Upper lobe of right lung (tissue), 1 donor: Measurements from ENCODE around the gene NXN. TPM values are rescaled to one million over a fixed set of nuclear protein-coding genes. Genes with fewer than 3 reads are reported as not detected.

ENCODE experiments used
- ATAC-seq: fragments of 200-7000 bp; cut with Tn5 transposase; one replicate; pipeline ENCODE4 v1.9.1; 2020; ENCODE audit warnings: mild to moderate bottlenecking, moderate library complexity
- DNase-seq: peaks from one replicate; pipeline ENCODE4 v3.0.0-alpha.2; 2020
- H3K27ac ChIP-seq: fragments of 200-600 bp; one replicate; pipeline ENCODE4 v1.8.0; 2022
- H3K27me3 ChIP-seq: fragments of 200-600 bp; one replicate; pipeline ENCODE4 v1.8.0; 2022; ENCODE audit warnings: mild to moderate bottlenecking
- H3K36me3 ChIP-seq: fragments of 200-600 bp; one replicate; pipeline ENCODE4 v1.8.0; 2022
- H3K4me1 ChIP-seq: fragments of 200-600 bp; one replicate; pipeline ENCODE4 v1.8.0; 2022
- H3K4me3 ChIP-seq: fragments of 200-600 bp; one replicate; pipeline ENCODE4 v1.8.0; 2022; ENCODE audit warnings: mild to moderate bottlenecking
- H3K9me3 ChIP-seq: fragments of 200-600 bp; one replicate; pipeline ENCODE4 v1.8.0; 2022
- intact Hi-C: fragments of 100-400 bp; cut with DNase I; formaldehyde crosslinking; loops from one replicate; pipeline ENCODE4 v1.11.0; 2022
- total RNA-seq: library from RNA; stranded (reverse); fragmentation: NEBNext Ultra II Directional; extraction: Animal tissue kit (Norgen Biotek cat#: 25700); gene quantifications from one replicate; pipeline ENCODE4 v1.2.1, GENCODE V29; 2021
- TF ChIP-seq, protein P1 (sequence below): fragments of 200-600 bp; IDR thresholded peaks from one replicate; pipeline ENCODE4 v1.8.0; 2022; ENCODE audit warnings: antibody characterized with exemption
- donor health status: DM: no; HTN: yes; CAD: no; lungs with severe emphysema.

Gene NXN
- total RNA-seq, 1 donor from 2014 or later = 57.3 TPM

- ATAC-seq = peak; percentile 6
- Histone ChIP-seq H3K36me3 (peaks cover 11% of the 10 kb centered on the region), H3K27ac (no peak overlapping the region), H3K4me3 (no peak overlapping the region), H3K9me3 (no peaks in the 10 kb centered on the region), H3K4me1 (no peaks in the 10 kb centered on the region), H3K27me3 (no peaks in the 10 kb centered on the region)
- DNase-seq = no peak
- TF ChIP-seq, protein P1, sequence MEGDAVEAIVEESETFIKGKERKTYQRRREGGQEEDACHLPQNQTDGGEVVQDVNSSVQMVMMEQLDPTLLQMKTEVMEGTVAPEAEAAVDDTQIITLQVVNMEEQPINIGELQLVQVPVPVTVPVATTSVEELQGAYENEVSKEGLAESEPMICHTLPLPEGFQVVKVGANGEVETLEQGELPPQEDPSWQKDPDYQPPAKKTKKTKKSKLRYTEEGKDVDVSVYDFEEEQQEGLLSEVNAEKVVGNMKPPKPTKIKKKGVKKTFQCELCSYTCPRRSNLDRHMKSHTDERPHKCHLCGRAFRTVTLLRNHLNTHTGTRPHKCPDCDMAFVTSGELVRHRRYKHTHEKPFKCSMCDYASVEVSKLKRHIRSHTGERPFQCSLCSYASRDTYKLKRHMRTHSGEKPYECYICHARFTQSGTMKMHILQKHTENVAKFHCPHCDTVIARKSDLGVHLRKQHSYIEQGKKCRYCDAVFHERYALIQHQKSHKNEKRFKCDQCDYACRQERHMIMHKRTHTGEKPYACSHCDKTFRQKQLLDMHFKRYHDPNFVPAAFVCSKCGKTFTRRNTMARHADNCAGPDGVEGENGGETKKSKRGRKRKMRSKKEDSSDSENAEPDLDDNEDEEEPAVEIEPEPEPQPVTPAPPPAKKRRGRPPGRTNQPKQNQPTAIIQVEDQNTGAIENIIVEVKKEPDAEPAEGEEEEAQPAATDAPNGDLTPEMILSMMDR = no peak
- intact Hi-C loops = no loop called here
These were observed 42.9 kb upstream of the NXN start for GRCh38 chr17:1022278-1023024.

DNA sequence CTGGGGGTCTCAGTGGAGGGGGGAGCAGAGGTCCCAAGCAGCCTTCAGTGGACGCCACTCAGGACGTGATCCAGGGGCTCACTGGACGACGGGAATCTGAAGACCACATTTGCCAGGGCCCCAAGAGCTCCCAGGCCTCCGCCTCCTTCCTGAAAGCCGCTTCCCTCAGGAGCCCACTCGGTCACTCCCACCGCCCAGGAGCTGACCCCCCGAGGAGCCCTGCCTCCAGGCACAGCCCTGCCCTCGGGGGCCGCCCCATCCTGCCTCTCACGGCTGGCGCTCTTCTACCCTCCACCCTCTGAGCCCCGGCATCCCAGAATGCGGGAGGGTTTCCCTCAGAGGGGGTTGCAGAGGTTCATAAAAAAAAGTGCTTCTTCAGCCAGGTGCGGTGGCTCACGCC, 41.6 kb upstream of the NXN start:
- Histone ChIP-seq H3K4me1 (no peaks in the 10 kb centered on the region), H3K36me3 (peaks cover 9% of the 10 kb centered on the region), H3K9me3 (no peaks in the 10 kb centered on the region), H3K4me3 (no peak overlapping the region), H3K27me3 (no peaks in the 10 kb centered on the region), H3K27ac (no peak overlapping the region)
- TF ChIP-seq, protein P1 = no peak
- ATAC-seq = peak; percentile 3
- intact Hi-C loops = no loop called here
- no peak for DNase-seq

GRCh38 chr17:1019451-1019850, 39.9 kb upstream of the NXN start:
- Histone ChIP-seq H3K9me3 (no peaks in the 10 kb centered on the region), H3K4me1 (no peaks in the 10 kb centered on the region), H3K27ac (no peak overlapping the region), H3K27me3 (no peaks in the 10 kb centered on the region), H3K36me3 (no peaks in the 10 kb centered on the region), H3K4me3 (no peak overlapping the region)
- ATAC-seq (no peak), DNase-seq (no peak)
- intact Hi-C loops = no loop called here
- TF ChIP-seq, protein P1 = no peak

- intact Hi-C loops = no loop called here
- no peak overlapping the region for H3K27ac ChIP-seq
These were observed 39.0 kb upstream of the NXN start for GRCh38 chr17:1018547-1018946.

GRCh38 chr17:1013729-1014090, 34.1 kb upstream of the NXN start:
- intact Hi-C loops = no loop called here
- no peak overlapping the region for H3K27ac ChIP-seq
- no peaks in the 10 kb centered on the region for H3K27me3 ChIP-seq
- no peaks in the 10 kb centered on the region for H3K9me3 ChIP-seq
- no peak for ATAC-seq
- no peak for DNase-seq
- H3K36me3 ChIP-seq = peaks cover 42% of the 10 kb centered on the region
- H3K4me3 ChIP-seq = no peak overlapping the region
- no peaks in the 10 kb centered on the region for H3K4me1 ChIP-seq
- TF ChIP-seq, protein P1 = no peak

More at GRCh38 chr17:1018547-1018946, 39.0 kb upstream of the NXN start:
- H3K4me3 ChIP-seq = no peak overlapping the region
- TF ChIP-seq, protein P1 = no peak
- ATAC-seq (no peak), DNase-seq (no peak)
- no peaks in the 10 kb centered on the region for H3K27me3 ChIP-seq
- no peaks in the 10 kb centered on the region for H3K9me3 ChIP-seq
- no peaks in the 10 kb centered on the region for H3K36me3 ChIP-seq
- H3K4me1 ChIP-seq = no peaks in the 10 kb centered on the region
